Nephron (organoid): Measurements from ENCODE around the gene MDP1.
A peak's percentile ranks its signal among the peaks of the same experiment; 100 is the strongest.

Experiments
- H3K27ac Mint-ChIP-seq, 3 experiments: 2 replicates each; pipeline ENCODE4 v1.8.0; 2020; ENCODE audit warnings: mixed read lengths in 3 of 3, mild to moderate bottlenecking in 2 of 3, moderate library complexity in 1 of 3
- H3K27me3 Mint-ChIP-seq: 2 replicates; pipeline ENCODE4 v1.8.0; 2021; ENCODE audit warnings: low read depth, mild to moderate bottlenecking, moderate library complexity, mixed read lengths
- H3K36me3 Mint-ChIP-seq: 2 replicates; pipeline ENCODE4 v1.8.0; 2020; ENCODE audit warnings: low read depth, mixed read lengths
- H3K4me1 Mint-ChIP-seq: 2 replicates; pipeline ENCODE4 v1.8.0; 2020; ENCODE audit warnings: mixed read lengths
- H3K4me3 Mint-ChIP-seq, 3 experiments: 2 replicates each; pipeline ENCODE4 v1.8.0; 2020; ENCODE audit warnings: mild to moderate bottlenecking in 3 of 3, mixed read lengths in 3 of 3, moderate library complexity in 2 of 3
- H3K9me3 Mint-ChIP-seq: 2 replicates; pipeline ENCODE4 v1.8.0; 2020; ENCODE audit warnings: mixed read lengths
- TF ChIP-seq, protein P1 (sequence below), 3 experiments: fragments of 200-600 bp; sonication (generic); IDR thresholded peaks; one replicate each; pipeline ENCODE4 v1.5.0; 2021; ENCODE audit warnings: antibody characterized with exemption in 3 of 3; ENCODE audit not compliant: unreplicated experiment in 3 of 3

MDP1 gene

DNA sequence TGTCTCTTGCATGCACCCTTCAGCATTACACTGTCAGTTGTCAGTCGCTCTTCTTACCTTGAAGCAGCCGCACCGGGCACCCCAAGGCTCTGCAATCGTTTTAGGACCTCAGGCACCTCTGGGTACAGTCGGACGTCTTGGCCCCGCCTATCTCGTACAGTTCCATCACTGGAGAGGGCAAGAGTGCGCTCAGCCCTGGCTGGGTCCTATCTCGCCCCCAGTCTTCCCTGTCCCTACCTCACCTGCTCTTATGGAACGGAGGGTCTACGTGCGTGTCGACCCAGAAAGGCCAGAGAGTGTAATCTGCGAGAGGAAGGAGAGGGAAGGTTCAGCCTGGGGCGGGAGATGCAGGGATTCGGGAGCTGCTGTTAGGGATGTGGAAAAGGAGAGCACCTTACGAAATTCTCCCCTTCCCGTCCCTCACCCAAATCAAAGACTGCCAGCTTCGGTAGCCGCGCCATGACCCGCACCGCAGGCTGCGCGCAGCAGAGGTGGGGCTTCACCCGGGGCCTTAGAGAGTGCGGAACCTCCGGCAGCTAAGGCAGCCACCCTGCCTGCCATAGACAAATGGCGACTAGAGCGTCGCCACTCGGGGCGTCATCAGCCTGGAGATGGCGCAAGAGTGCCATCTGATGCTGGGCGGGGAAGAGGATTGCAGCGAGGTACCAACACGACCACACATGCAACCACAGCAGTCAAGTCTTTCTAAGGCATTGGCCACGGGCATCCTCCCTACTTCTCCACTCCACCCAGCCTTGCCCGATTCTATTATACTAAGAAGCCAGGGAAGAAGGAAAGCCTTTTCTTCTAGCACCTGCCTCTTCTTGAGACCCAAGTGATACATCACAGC is at the start of gene MDP1:
Gene MDP1, minus strand, starts transcription at position 572 of the 850 bp plus-strand sequence. Its CDS starts 111 bp downstream, at position 461.
- Mint-ChIP-seq H3K4me3 (peak within 1 kb of the TSS; percentile 89 to 97 (median 90)), H3K9me3 (no peaks in the 10 kb centered on the region), H3K27ac (peak within 1 kb of the TSS; percentile 91 to 98 (median 92)), H3K36me3 (peaks cover 16% of the 10 kb centered on the region), H3K4me1 (peaks cover 28% of the 10 kb centered on the region), H3K27me3 (no peaks in the 10 kb centered on the region)
- TF ChIP-seq, protein P1, sequence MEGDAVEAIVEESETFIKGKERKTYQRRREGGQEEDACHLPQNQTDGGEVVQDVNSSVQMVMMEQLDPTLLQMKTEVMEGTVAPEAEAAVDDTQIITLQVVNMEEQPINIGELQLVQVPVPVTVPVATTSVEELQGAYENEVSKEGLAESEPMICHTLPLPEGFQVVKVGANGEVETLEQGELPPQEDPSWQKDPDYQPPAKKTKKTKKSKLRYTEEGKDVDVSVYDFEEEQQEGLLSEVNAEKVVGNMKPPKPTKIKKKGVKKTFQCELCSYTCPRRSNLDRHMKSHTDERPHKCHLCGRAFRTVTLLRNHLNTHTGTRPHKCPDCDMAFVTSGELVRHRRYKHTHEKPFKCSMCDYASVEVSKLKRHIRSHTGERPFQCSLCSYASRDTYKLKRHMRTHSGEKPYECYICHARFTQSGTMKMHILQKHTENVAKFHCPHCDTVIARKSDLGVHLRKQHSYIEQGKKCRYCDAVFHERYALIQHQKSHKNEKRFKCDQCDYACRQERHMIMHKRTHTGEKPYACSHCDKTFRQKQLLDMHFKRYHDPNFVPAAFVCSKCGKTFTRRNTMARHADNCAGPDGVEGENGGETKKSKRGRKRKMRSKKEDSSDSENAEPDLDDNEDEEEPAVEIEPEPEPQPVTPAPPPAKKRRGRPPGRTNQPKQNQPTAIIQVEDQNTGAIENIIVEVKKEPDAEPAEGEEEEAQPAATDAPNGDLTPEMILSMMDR (IDR thresholded peaks at IDR 0.05; ENCODE audit: unreplicated experiment in 3 of 3) = peak; percentile 34 to 62 (median 39)

- TF ChIP-seq, protein P1 (IDR thresholded peaks at IDR 0.05; ENCODE audit: unreplicated experiment in 3 of 3) = no peak
- Mint-ChIP-seq H3K27me3 (no peaks in the 10 kb centered on the region), H3K4me3 (no peak overlapping the region), H3K27ac (peak overlapping the region in 1 of 3 experiments; percentile 48), H3K4me1 (peaks cover 4% of the 10 kb centered on the region), H3K9me3 (no peaks in the 10 kb centered on the region), H3K36me3 (peaks cover 5% of the 10 kb centered on the region)
Observed at GRCh38 chr14:24264298-24264697, 48.4 kb upstream of the MDP1 start.

- TF ChIP-seq, protein P1 (IDR thresholded peaks at IDR 0.05; ENCODE audit: unreplicated experiment in 3 of 3) = no peak
- no peak overlapping the region for H3K4me3 Mint-ChIP-seq
Observed at GRCh38 chr14:24263848-24264247, 48.0 kb upstream of the MDP1 start.

DNA sequence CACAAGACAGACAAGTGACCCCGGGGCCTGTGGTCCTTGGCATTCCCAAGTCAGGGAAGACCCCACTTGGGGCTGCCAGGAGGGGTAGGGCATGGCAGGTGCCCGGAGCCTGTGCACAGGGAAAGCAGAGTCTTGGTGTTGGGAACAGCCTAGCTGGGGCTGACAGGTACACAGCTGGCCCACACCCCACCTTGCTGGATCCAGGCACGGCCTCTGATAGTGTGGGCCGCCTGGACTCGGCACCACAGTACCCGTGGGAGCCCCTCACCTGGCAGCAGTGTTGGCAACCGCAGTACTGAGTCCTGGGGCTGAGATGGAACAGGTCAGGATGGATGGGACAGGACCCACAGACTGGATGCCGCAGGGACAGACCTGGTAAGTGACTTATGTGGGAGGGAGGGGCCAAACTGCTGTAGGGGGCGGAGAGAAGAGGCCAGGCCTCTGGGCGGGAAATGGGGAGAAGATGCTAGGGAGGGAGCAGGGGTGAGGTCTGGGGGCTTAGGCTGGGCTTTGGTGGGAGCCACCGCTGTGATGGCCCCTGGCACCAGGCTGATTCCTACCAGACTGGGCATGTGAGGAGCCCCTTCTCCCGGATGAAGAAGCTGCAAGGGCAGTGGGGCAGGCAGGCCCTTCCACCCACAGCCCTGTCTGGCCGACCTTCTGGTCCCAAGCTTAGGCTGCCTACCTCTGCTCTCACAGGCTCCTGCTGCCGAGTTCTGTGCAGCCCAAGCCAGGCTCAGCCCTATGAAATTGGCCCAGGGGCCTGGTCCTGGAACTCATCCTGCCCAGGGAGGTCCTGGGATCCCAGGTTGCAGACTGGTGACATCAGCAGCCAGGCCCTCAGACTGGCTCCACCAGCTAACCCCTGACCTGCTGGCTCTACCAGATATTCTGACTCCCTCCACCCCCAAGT is 47.2 kb upstream of the MDP1 start, which contains the start of gene TGM1:
Gene TGM1, minus strand, starts transcription at position 357 of the 913 bp plus-strand sequence. CDS start 825 bp downstream, outside the sequence.
- Mint-ChIP-seq H3K27me3 (no peaks in the 10 kb centered on the region), H3K27ac (peak within 1 kb of the TSS in 1 of 3 experiments; percentile 48), H3K9me3 (no peaks in the 10 kb centered on the region), H3K36me3 (peaks cover 5% of the 10 kb centered on the region), H3K4me1 (peaks cover 4% of the 10 kb centered on the region), H3K4me3 (no peak within 1 kb of the TSS)
- TF ChIP-seq, protein P1 (IDR thresholded peaks at IDR 0.05; ENCODE audit: unreplicated experiment in 3 of 3) = no peak

More at GRCh38 chr14:24263848-24264247, 48.0 kb upstream of the MDP1 start:
- Mint-ChIP-seq H3K27ac (peak overlapping the region in 1 of 3 experiments; percentile 48), H3K27me3 (no peaks in the 10 kb centered on the region), H3K4me1 (peaks cover 4% of the 10 kb centered on the region), H3K9me3 (no peaks in the 10 kb centered on the region), H3K36me3 (peaks cover 5% of the 10 kb centered on the region)

DNA sequence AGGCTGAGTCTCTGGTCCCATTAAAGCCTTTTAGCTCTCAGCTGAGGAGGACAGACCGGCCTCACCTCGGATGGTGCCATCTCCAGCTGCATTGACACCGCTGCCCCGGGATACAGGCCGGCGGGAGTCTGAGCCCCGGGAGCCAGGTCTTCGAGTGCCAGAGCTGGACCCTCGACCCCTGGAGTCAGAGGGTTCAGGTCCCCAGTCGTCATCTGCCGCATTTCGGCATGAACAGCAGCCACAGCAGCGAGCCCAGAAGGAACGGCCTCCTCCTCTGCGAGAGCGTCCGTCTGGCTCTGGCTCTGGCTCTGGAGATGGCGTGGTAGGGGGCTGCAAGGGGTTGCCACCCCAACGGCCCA is 46.1 kb upstream of the MDP1 start:
- Mint-ChIP-seq H3K27me3 (no peaks in the 10 kb centered on the region), H3K36me3 (peaks cover under 1% of the 10 kb centered on the region), H3K4me1 (peaks cover 4% of the 10 kb centered on the region), H3K4me3 (no peak overlapping the region), H3K27ac (no peak overlapping the region), H3K9me3 (no peaks in the 10 kb centered on the region)
- TF ChIP-seq, protein P1 (IDR thresholded peaks at IDR 0.05; ENCODE audit: unreplicated experiment in 3 of 3) = no peak
